Transverse colon (tissue), 4 donors: ENCODE measurements around the gene ANK3.

Source experiments
- CTCF ChIP-seq, 5 experiments: fragments of 200-600 bp in 3 of 5; fragments of 450-650 bp in 2 of 5; sonication (generic) in 3 of 5; IDR thresholded peaks; 1 replicate in 2 of 5; 2 replicates in 3 of 5; pipeline ENCODE4 v1.5.1; 2016 to 2017; ENCODE audit warnings: antibody characterized with exemption in 5 of 5, inconsistent platforms in 3 of 5, mild to moderate bottlenecking in 2 of 5, moderate library complexity in 1 of 5
- EP300 ChIP-seq: sonication (generic); formaldehyde crosslinking; IDR thresholded peaks from one replicate; pipeline ENCODE4 v1.6.1; 2017; ENCODE audit warnings: antibody characterized with exemption, low read depth
- POLR2A ChIP-seq: fragments of 450-650 bp; IDR thresholded peaks from one replicate; pipeline ENCODE4 v1.6.1; 2016; ENCODE audit warnings: antibody characterized with exemption, mild to moderate bottlenecking, moderate library complexity
- POLR2AphosphoS5 ChIP-seq, 3 donors: sonication (generic); formaldehyde crosslinking; IDR thresholded peaks; one replicate each; pipeline ENCODE4 v1.6.1; 2016; ENCODE audit warnings: antibody characterized with exemption in 3 of 3

- TF ChIP-seq CTCF (IDR thresholded peaks at IDR 0.05), result no peak
- TF ChIP-seq POLR2A, result no peak
- TF ChIP-seq EP300, result no peak
- TF ChIP-seq POLR2AphosphoS5 (IDR thresholded peaks at IDR 0.05), result no peak
Measured at GRCh38 chr10:60334991-60335390, 54.7 kb downstream of the ANK3 start.
